SK-N-SH (cell line): ENCODE measurements around the gene THAP7.

ENCODE experiments used
- CHD2 ChIP-seq: fragments of 150-350 bp; IDR thresholded peaks from 2 replicates; pipeline ENCODE4 v1.6.1; 2018; ENCODE audit warnings: low read length; ENCODE audit not compliant: partially characterized antibody
- CTCF ChIP-seq: fragments of 200-600 bp; sonication (generic); IDR thresholded peaks from 2 replicates; pipeline ENCODE4 v1.6.1; 2017; ENCODE audit warnings: antibody characterized with exemption, mild to moderate bottlenecking, moderate library complexity
- EP300 ChIP-seq, 2 experiments: IDR thresholded peaks; 2 replicates each; pipeline versions ENCODE4 v1.4.0 to v1.6.1; 2012; ENCODE audit warnings: borderline replicate concordance in 1 of 2, low read depth in 1 of 2, low read length in 1 of 2
- EZH2phosphoT487 ChIP-seq: fragments of 200-600 bp; sonication (generic); IDR thresholded peaks from 2 replicates; pipeline ENCODE4 v1.6.1; 2017; ENCODE audit warnings: low read depth, mixed run types, mild to moderate bottlenecking, antibody characterized with exemption, moderate library complexity, borderline replicate concordance
- FOXJ3 ChIP-seq: sonication (generic); formaldehyde crosslinking; IDR thresholded peaks from 2 replicates; pipeline ENCODE4 v1.5.1; 2020; ENCODE audit warnings: mild to moderate bottlenecking, missing genetic modification reagents
- GABPA ChIP-seq: IDR thresholded peaks from 2 replicates; pipeline ENCODE4 v1.4.0; 2012; ENCODE audit warnings: low read depth, mild to moderate bottlenecking
- MAX ChIP-seq: IDR thresholded peaks from 2 replicates; pipeline ENCODE4 v1.4.0; 2012; ENCODE audit warnings: low read depth
- MEF2A ChIP-seq: IDR thresholded peaks from 2 replicates; pipeline ENCODE4 v1.4.0; 2012; ENCODE audit warnings: low read depth, borderline replicate concordance
- SIN3A ChIP-seq: IDR thresholded peaks from 2 replicates; pipeline ENCODE4 v1.6.1; 2012; ENCODE audit warnings: low read depth, mild to moderate bottlenecking, low read length, moderate library complexity, borderline replicate concordance
- SMC3 ChIP-seq: IDR thresholded peaks from 2 replicates; pipeline ENCODE4 v1.6.1; 2012; ENCODE audit warnings: low read depth, low read length, improper control_type of control experiment
- TAF1 ChIP-seq: IDR thresholded peaks from 2 replicates; pipeline ENCODE4 v1.6.1; 2012; ENCODE audit warnings: low read depth, mild to moderate bottlenecking, low read length, moderate library complexity, borderline replicate concordance
- USF1 ChIP-seq: IDR thresholded peaks from 2 replicates; pipeline ENCODE4 v1.4.0; 2012; ENCODE audit warnings: low read depth, borderline replicate concordance
- USF2 ChIP-seq: fragments of 150-350 bp; IDR thresholded peaks from 2 replicates; pipeline ENCODE4 v1.6.1; 2017; ENCODE audit warnings: antibody characterized with exemption, low read length, low read depth, borderline replicate concordance
- ZBTB33 ChIP-seq: IDR thresholded peaks from 2 replicates; pipeline ENCODE4 v1.4.0; 2012; ENCODE audit warnings: low read depth, borderline replicate concordance

- TF ChIP-seq SMC3 (no peak), CTCF (no peak), USF2 (no peak), CHD2 (no peak), SIN3A (no peak), ZBTB33 (no peak), USF1 (no peak), EZH2phosphoT487 (no peak), MEF2A (no peak), FOXJ3 (CRISPR knock-in tag) (no peak), EP300 (IDR thresholded peaks at IDR 0.05; ENCODE audit: borderline replicate concordance in 1 of 2, low read depth in 1 of 2, low read length in 1 of 2) (no peak), GABPA (no peak), MAX (no peak), TAF1 (no peak)
Measured at GRCh38 chr22:20977019-20977418, 24.9 kb downstream of the THAP7 start.
